Renal pelvis (tissue), 4 donors: ENCODE measurements around the gene C4BPA. TPM values are rescaled to one million over a fixed set of nuclear protein-coding genes. Genes with fewer than 3 reads are reported as not detected.

Experiments used
- DNase-seq: peaks from one replicate; pipeline ENCODE4 v3.0.0-alpha.2; 2013
- polyA plus RNA-seq, 3 donors: library from polyadenylated mRNA; unstranded; fragments of 120-200 nt; gene quantifications; one replicate each; pipeline ENCODE4 v1.2.1, GENCODE V29; 2013; ENCODE audit not compliant: insufficient read length in 3 of 3

Gene C4BPA
- polyA plus RNA-seq, 3 donors: 0.56 to 0.69 (median 0.59) TPM

DNA sequence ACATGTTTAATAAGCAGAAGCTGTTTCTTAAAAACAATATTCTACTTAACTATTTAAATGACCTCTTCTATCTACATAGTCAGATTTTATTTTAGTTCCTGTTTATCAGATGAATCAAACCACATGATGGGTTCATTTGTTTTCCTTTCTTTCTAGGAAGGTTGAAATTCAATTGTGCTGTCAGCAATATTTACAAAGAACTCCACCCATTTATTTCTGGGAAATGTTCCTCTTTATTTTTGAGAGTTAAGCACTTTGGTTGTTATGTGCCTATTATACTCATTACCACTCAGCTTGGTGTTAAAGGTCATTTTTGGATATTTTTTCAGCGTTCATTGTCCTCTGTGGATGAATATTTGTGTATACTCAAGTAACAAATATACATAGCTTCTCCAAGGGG lies 84.9 kb downstream of the C4BPA start:
- no peak for DNase-seq

DNA sequence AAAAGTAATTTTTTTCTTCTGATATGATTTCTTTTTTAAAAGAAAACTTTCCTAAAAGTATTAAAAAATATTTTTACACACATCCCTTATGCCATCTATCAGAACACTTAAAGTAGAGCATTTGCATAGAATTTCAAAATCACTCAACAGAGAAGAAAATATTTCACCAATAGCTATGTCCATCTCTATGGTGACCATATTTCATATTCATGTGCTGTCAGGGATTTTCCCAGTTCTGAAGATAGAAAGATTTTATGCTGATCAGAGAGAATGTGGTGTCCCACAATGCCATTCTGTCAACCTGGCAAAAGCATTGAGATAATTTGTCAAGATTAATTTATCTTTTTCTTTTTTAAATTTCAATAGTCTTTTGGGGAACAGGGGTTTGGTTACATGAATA lies 87.0 kb downstream of the C4BPA start:
- no peak for DNase-seq

DNA sequence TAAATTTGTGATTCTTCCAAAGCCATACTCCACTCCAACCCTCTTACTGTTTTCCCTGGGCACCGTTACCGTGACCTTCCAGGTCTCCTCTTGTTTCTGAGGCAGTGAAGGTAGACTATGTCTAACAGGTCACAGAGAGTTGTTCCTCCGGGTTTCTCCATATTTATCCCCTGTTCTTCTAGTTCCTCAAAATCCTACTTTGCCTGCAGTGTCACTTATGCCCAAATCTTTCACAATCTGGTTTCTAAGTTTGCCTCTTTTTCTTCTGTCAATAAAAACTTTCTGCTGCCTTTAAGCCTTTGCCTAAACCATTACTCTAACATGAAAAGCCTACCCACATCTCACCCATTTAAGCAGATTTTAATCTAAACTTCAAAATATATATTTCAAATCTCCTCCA lies 87.7 kb downstream of the C4BPA start:
- DNase-seq: no peak

DNA sequence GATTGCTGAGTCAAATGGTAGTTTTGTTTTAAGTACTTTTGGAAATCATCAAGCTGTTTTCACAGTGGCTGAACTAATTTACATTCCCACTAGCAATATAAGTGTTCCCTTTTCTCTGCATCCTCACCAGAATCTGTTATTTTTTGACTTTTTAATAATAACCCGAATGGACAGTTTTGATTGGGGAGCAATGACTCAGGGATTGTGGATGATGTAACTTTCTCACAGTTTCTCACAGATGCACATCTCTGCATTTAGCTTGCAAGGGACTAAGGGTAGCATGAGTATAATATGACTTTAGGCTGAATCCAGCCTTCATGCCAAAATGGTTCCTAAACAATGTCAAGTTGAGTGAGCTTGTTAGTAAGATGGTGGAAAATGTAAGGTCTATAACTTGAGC lies 90.2 kb downstream of the C4BPA start:
- no peak for DNase-seq

Other genes starting within 250 kb of the C4BPA start
- not detected for gene IL20, start 238.6 kb upstream of the C4BPA start, polyA plus RNA-seq
- under 1 TPM; 0.30 to 0.36 (median 0.35) TPM for gene IL24, start 206.8 kb upstream of the C4BPA start, polyA plus RNA-seq
- 1 to 10 TPM; 1.6 to 2.5 (median 2.2) TPM for gene FCMR, start 182.3 kb upstream of the C4BPA start, polyA plus RNA-seq
- gene PIGR, start 157.8 kb upstream of the C4BPA start, polyA plus RNA-seq: 1 to 10 TPM in 2 of 3 donors, under 1 TPM in 1; 0.87 to 1.8 (median 1.4) TPM
- gene FCAMR, start 133.8 kb upstream of the C4BPA start, polyA plus RNA-seq: 10 to 100 TPM in 1 of 3 donors, 1 to 10 TPM in 2; 6.8 to 10.5 (median 9.5) TPM
- 10 to 100 TPM; 22.0 to 27.0 (median 26.6) TPM for gene C1orf116, start 71.5 kb upstream of the C4BPA start, polyA plus RNA-seq
- gene YOD1, start 53.0 kb upstream of the C4BPA start, polyA plus RNA-seq: 10 to 100 TPM; 12.6 to 14.7 (median 14.3) TPM
- gene PFKFB2, start 51.0 kb upstream of the C4BPA start, polyA plus RNA-seq: 10 to 100 TPM; 14.0 to 23.3 (median 20.6) TPM
- under 1 TPM; 0.20 to 0.74 (median 0.53) TPM for gene C4BPB, start 15.4 kb upstream of the C4BPA start, polyA plus RNA-seq
- 10 to 100 TPM; 37.2 to 49.6 (median 44.6) TPM for gene CD55, start 217.4 kb downstream of the C4BPA start, polyA plus RNA-seq